HG02943 (cell line): Measurements from ENCODE around the gene PGAP1.

Experiments
- ATAC-seq: cut with Tn5 transposase; IDR thresholded peaks from one replicate; pipeline ENCODE4 v1.9.1; 2021; ENCODE audit warnings: mild to moderate bottlenecking, low read depth, moderate library complexity; ENCODE audit not compliant: unreplicated experiment

The PGAP1 gene

GRCh38 chr2:196900843-196901242, 25.7 kb downstream of the PGAP1 start:
- ATAC-seq, result no peak

GRCh38 chr2:196899976-196900375, 26.5 kb downstream of the PGAP1 start:
- no peak for ATAC-seq

DNA sequence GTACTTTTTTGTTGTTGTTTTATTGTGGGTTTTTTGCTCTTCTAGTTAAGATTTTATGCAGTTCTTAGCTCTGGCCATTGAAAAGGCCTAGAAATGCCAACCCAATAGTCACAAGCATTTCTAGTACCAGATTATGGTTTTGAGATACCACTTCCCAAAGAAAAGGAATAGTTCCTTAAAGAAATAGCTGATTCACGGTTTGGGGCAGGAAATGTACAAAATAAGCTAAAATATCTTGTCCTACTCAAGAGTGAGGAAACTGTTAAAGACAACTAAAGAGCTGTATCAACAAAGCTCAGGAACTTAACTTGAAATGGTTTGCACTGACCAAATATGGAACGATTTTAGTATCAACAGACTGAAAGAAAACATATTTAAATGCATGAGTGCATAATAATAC, 35.4 kb downstream of the PGAP1 start:
- ATAC-seq, result no peak

- no peak for ATAC-seq
These were observed 39.1 kb downstream of the PGAP1 start for GRCh38 chr2:196887431-196887830.

DNA sequence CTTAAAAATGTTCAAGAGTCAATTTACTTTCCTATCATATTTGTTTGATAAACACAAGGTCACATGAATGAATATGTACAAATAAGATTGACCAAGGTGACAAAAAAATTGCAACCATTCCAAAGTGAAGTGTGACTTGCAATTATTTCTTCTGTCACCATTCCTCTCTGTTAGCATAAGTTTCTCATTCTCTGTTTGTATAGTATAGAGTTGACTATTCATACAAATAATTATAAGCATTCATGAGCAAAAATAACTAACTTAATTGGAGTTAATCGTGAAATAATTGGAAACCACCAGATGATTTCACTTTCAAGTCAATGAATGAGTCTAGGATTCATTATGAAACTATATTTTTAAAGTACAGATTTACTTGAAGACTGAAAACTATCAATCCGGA, 42.1 kb downstream of the PGAP1 start:
- no peak for ATAC-seq

GRCh38 chr2:196876364-196876763, 50.1 kb downstream of the PGAP1 start:
- ATAC-seq, result no peak

DNA sequence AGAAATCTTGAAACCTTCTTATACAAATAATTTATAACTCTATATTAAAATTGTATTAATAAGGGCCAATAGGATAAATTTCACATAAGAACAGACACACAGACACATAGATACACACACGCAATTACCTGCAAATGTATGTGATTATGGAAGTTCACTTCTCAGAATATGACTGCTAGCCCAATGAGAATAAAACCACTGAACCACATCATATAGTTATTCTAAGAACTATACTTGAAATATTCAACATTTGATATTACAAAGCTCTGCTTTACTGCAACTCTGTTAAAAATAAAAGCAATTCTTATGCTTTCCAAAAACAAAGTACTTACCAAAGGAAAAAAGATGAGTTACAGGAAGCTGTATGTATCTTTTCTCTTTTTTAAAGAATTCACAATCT, 51.1 kb downstream of the PGAP1 start:
- ATAC-seq, result no peak

DNA sequence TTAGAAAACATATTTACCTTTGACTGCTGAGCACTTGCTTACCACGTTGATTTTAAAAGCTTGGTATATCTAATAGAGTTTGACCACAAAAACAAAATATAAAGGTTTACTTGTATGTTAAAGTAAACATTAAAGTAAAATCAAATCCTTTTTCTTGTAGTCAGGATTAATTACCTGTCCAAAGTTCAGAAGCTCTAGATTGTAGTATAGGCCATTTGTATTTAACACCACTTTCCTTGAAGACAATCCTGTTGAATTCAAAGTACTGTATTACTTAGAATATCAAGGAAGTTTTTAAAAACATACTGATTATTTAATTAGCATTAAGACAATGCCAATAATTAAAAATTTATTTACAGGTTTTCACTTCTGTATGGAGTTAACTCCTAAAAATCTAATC, 53.0 kb downstream of the PGAP1 start:
- ATAC-seq, result no peak

DNA sequence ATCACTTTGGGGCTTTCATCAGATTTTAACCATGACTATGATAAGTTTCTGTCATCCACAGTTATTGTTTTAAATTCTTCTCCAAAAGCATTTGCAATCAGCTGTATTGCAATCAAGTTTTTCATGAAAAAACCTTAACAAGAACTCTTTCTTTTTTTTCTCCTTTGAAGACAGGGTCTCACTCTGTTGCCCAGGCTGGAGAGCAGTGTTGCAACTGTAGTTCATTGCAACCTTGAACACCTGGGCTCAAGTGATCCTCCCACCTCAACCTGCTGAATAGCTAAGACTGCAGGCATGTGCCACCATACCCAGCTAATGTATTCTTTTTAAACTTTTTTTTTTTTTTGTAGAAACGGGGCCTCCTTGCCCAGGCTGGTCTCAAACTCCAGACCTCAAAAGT, 71.9 kb downstream of the PGAP1 start:
- no peak for ATAC-seq

GRCh38 chr2:196853301-196854087, 73.0 kb downstream of the PGAP1 start:
- ATAC-seq, result no peak

DNA sequence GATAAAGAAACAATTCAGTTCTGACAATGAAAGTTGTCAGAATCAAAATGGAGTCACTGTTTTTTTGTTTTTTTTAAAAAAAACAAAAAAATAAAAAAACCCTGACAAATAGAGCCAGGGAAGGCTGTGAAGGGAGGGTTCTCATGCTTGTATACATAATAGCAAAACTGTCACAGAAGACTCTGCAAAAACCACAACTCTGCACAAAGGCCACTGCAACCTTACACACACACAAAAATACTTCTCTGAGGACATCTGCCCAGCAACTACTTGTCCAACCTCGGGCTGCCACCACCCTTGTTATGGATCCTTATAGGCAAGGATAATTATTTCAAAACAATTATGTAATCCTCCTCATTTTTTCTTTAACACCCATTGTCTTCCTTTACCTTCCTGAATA, 75.4 kb downstream of the PGAP1 start:
- ATAC-seq, result no peak

DNA sequence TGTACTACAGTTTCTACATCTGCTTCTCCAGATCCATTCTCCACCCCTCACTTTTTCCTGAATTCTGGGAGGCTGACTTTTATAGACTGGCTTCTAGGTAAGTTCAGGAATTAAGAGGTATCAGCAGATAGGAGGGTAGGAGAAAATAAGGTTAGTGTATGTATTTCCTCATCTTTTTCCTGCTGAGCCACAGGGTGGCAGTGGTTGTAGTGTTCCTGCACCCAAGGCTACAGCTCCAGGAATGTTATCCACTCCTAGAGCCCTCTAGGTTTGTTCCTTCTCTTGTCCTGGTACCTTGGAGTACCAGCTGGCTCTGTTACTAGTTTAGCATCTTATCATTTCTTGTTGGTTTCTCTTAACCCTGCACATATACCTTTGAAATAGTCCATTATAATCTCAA, 76.6 kb downstream of the PGAP1 start:
- ATAC-seq, result no peak

- no peak for ATAC-seq
These were observed 80.2 kb downstream of the PGAP1 start for GRCh38 chr2:196846295-196846694.

GRCh38 chr2:196845371-196845770, 81.1 kb downstream of the PGAP1 start:
- ATAC-seq, result no peak

GRCh38 chr2:196840171-196840570, 86.3 kb downstream of the PGAP1 start:
- no peak for ATAC-seq

- ATAC-seq, result no peak
These were observed 86.9 kb downstream of the PGAP1 start for GRCh38 chr2:196839574-196839973.

DNA sequence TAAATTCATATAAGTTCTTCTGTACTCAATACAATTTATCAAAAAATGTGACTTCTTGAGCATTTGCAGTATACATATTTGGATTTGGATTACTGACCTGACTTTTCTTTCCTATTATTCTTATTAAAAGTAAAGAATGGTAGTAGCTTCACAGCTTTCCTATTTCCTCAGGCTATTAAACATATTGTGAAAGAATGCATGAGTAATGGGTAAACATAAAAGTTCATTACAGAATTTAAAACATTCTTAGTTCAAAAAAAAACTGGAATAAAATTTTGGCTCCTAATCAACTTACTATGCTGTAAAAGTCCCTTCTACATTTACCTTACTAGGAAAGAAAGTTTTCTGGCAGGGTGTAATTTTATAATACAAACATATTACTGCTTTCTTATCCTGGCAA, 90.1 kb downstream of the PGAP1 start:
- ATAC-seq, result no peak

GRCh38 chr2:196830701-196831100, 95.8 kb downstream of the PGAP1 start:
- no peak for ATAC-seq

GRCh38 chr2:196827356-196827755, 99.2 kb downstream of the PGAP1 start:
- no peak for ATAC-seq

DNA sequence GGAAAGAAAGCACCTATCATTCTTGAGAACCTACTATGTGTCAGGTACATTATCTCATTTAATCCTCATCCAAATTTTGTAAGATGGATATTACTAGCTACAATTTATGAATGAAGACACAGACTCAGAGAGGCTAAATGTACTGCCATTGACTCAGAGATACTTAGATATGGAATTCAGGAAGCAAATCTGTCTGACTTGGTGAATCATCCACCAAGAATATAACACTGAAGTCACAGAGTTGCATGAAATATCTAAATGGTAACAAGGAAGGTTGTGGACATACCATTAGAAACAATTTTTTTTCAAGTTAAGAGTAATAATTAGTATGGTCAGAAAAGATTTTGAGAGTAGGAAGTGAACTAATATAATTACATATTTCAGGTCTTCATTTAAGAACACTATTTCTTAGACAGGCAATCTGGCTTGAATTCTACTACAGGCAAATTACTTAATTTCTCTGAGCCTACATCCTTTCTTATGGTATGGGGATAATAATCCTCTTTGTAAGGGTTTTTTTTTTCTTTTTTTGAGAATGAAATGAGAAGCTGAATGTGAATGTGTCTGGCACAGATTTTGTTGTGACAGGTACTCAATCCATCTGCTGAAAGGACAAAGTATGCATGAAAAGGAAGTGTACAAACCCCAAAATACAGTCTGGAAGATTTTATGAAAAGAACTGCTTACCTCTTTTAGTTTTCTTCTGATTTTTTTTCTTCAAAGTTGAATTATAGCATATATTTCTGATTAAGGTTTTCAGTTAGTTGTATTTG, 102.6 kb downstream of the PGAP1 start:
- ATAC-seq, result no peak

DNA sequence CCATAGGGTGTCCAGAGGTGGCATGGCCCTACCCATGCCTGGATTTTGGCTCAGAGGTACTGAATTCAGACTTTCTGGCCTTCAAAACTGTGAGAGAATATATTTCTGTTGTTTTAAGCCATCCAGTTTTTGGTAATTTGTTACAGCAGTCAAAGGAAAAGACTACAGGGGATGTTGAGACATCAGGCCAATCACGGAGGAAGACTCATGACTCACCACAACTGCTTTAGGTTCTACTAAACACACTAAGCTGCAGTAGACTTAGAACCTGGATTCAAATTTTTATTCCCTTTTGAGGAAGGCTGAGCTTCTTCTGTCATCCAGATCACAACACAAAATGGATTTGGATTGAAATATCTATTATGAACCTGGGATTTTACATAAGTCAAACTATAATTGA, 105.3 kb downstream of the PGAP1 start:
- no peak for ATAC-seq

DNA sequence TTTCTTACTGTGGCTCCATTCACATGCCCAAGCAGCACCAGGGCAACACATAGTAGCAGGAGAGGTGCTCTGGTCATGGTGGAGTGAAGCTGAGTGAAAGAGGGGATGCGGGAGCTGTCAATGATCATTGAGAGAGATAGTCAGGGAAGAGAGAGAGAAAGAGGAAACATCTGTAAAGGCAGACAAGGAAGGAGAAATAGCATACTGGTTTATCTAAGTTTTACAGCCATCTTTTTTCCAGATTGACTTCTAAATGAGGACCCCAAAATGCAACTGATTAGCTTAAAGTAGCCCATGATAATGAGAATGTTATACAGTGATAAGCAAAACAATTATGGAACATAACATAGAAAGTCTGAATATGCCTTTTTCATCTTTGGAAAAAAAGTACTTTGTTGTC, 117.2 kb downstream of the PGAP1 start, which contains the start of gene C2orf66:
C2orf66 (minus strand) TSS at position 96 of the 400 bp plus-strand sequence; CDS start at position 77, 19 bp downstream.
- ATAC-seq, result no peak
